ENCODE data around the gene TTLL11. TPM values are rescaled to one million over a fixed set of nuclear protein-coding genes. Genes with fewer than 3 reads are reported as not detected.

The TTLL11 gene
- total RNA-seq, 4 donors from 2014 or later, result 7.4 to 14.7 (median 11.0) TPM

GRCh38 chr9:122039234-122039633 is 53.9 kb downstream of the TTLL11 start:
- no peak for DNase-seq
- H3K9me3 ChIP-seq, result no peaks in the 10 kb centered on the region
- TF ChIP-seq CTCF (IDR thresholded peaks at IDR 0.05) (no peak), POLR2A (IDR thresholded peaks at IDR 0.05) (no peak)
- intact Hi-C loops (cut with DNase I; ENCODE audit: low total_unique reads), result no loop called here
- H3K36me3 ChIP-seq, result no peaks in the 10 kb centered on the region
- peak overlapping the region in 1 of 2 donors; percentile 43 for H3K27ac ChIP-seq
- H3K4me1 ChIP-seq, result no peaks in the 10 kb centered on the region
- H3K4me3 ChIP-seq, result no peak overlapping the region
- H3K27me3 ChIP-seq, result no peaks in the 10 kb centered on the region

GRCh38 chr9:122036988-122037387 is 56.1 kb downstream of the TTLL11 start:
- Histone ChIP-seq H3K4me1 (no peaks in the 10 kb centered on the region), H3K9me3 (no peaks in the 10 kb centered on the region), H3K27ac (no peak overlapping the region), H3K4me3 (no peak overlapping the region), H3K27me3 (no peaks in the 10 kb centered on the region), H3K36me3 (no peaks in the 10 kb centered on the region)
- intact Hi-C loops (cut with DNase I; ENCODE audit: low total_unique reads), result no loop called here
- DNase-seq, result no peak
- TF ChIP-seq CTCF (IDR thresholded peaks at IDR 0.05) (no peak), POLR2A (IDR thresholded peaks at IDR 0.05) (no peak)

- H3K9me3 ChIP-seq, result no peaks in the 10 kb centered on the region
- intact Hi-C loops (cut with DNase I; ENCODE audit: low total_unique reads), result no loop called here
- H3K27ac ChIP-seq, result no peak overlapping the region
- H3K4me1 ChIP-seq, result no peaks in the 10 kb centered on the region
- no peak for TF ChIP-seq CTCF (IDR thresholded peaks at IDR 0.05)
- no peak for TF ChIP-seq POLR2A (IDR thresholded peaks at IDR 0.05)
- no peaks in the 10 kb centered on the region for H3K36me3 ChIP-seq
- DNase-seq, result no peak
- no peaks in the 10 kb centered on the region for H3K27me3 ChIP-seq
- H3K4me3 ChIP-seq, result no peak overlapping the region
Measured at GRCh38 chr9:122036408-122036807, 56.7 kb downstream of the TTLL11 start.

GRCh38 chr9:122033775-122034373 is 59.2 kb downstream of the TTLL11 start:
- H3K4me1 ChIP-seq, result no peaks in the 10 kb centered on the region
- H3K36me3 ChIP-seq, result no peaks in the 10 kb centered on the region
- TF ChIP-seq POLR2A (IDR thresholded peaks at IDR 0.05) (no peak), CTCF (IDR thresholded peaks at IDR 0.05) (no peak)
- no peak for DNase-seq
- no peak overlapping the region for H3K4me3 ChIP-seq
- no peaks in the 10 kb centered on the region for H3K9me3 ChIP-seq
- no peaks in the 10 kb centered on the region for H3K27me3 ChIP-seq
- H3K27ac ChIP-seq, result no peak overlapping the region
- intact Hi-C loops (cut with DNase I; ENCODE audit: low total_unique reads), result no loop called here

- no peaks in the 10 kb centered on the region for H3K36me3 ChIP-seq
- intact Hi-C loops (cut with DNase I; ENCODE audit: low total_unique reads), result no loop called here
- no peaks in the 10 kb centered on the region for H3K4me1 ChIP-seq
- H3K9me3 ChIP-seq, result no peaks in the 10 kb centered on the region
- no peaks in the 10 kb centered on the region for H3K27me3 ChIP-seq
- peak overlapping the region; percentile 17 to 52 for H3K27ac ChIP-seq
- peak in 1 of 2 donors; percentile 24 for DNase-seq
- TF ChIP-seq CTCF (IDR thresholded peaks at IDR 0.05) (no peak), POLR2A (IDR thresholded peaks at IDR 0.05) (no peak)
- H3K4me3 ChIP-seq, result no peak overlapping the region
Measured at GRCh38 chr9:122032346-122032745, 60.8 kb downstream of the TTLL11 start.

All from uterus (tissue), 4 donors.